Heart left ventricle (tissue), 13 donors: Measurements from ENCODE around the gene CNTNAP5.

Source experiments
- CTCF ChIP-seq, 12 donors: fragments of 200-600 bp; sonication (generic) in 4 of 12; IDR thresholded peaks; one replicate each; pipeline versions ENCODE4 v1.5.0 to v1.8.0; 2018 to 2022; ENCODE audit warnings: antibody characterized with exemption in 12 of 12, mild to moderate bottlenecking in 5 of 12
- POLR2A ChIP-seq, 2 donors: fragments of 450-650 bp; IDR thresholded peaks; one replicate each; pipeline ENCODE4 v1.6.1; 2017; ENCODE audit warnings: antibody characterized with exemption in 2 of 2, mild to moderate bottlenecking in 2 of 2, moderate library complexity in 2 of 2
- donor health status: ischemic (EF 13 %, LVEDD 7.1; RV severe dilation, severe dysfunction).
- donor health status: DM: no; HTN: yes; CAD: no.
- donor health status: DM: no; HTN: no; CAD: no.
- donor health status: ischemic (EF 25% LVEDD 6.9; RV normal size, moderate dysfunction).
- donor health status: ischemic (EF 25% LVEDD 5.7; RV mildly dilated, moderate dysfunction).
- donor health status: ischemic (EF 35%, LVEDD 5.7; RV mildly dilated, moderate dysfunction).
- donor health status: nonischemic (EF 11% LVEDD 7.7; RV severe dilation, severe dysfunction).
- donor health status: DM: yes; HTN: yes; CAD: no.
- donor health status: PGD.
- donor health status: ischemic (EF 29% LVEDD 5.4; RV normal size, mild dysfunction).
- donor health status: nonischemic (EF 23%, LVEDD 6.1; RV moderate dilation, normal function).

GRCh38 chr2:124088616-124089015 lies 63.5 kb downstream of the CNTNAP5 start:
- TF ChIP-seq CTCF (IDR thresholded peaks at IDR 0.05) (no peak), POLR2A (IDR thresholded peaks at IDR 0.05) (no peak)
